Muscle of back (tissue), 11 donors: Measurements from ENCODE around the gene GALNT10. TPM values are rescaled to one million over a fixed set of nuclear protein-coding genes. Genes with fewer than 3 reads are reported as not detected.

ENCODE experiments used
- DNase-seq, 3 donors: peaks; one replicate each; pipeline versions ENCODE4 v3.0.0 to v3.0.0-alpha.2; 2013
- polyA plus RNA-seq, 10 donors: library from polyadenylated mRNA; unstranded; fragments of 120-200 nt; gene quantifications; one replicate each; pipeline ENCODE4 v1.2.1, GENCODE V29; 2013; ENCODE audit not compliant: insufficient read length in 10 of 10

Gene GALNT10
- polyA plus RNA-seq, 10 donors: 19.7 to 27.9 (median 23.3) TPM

DNA sequence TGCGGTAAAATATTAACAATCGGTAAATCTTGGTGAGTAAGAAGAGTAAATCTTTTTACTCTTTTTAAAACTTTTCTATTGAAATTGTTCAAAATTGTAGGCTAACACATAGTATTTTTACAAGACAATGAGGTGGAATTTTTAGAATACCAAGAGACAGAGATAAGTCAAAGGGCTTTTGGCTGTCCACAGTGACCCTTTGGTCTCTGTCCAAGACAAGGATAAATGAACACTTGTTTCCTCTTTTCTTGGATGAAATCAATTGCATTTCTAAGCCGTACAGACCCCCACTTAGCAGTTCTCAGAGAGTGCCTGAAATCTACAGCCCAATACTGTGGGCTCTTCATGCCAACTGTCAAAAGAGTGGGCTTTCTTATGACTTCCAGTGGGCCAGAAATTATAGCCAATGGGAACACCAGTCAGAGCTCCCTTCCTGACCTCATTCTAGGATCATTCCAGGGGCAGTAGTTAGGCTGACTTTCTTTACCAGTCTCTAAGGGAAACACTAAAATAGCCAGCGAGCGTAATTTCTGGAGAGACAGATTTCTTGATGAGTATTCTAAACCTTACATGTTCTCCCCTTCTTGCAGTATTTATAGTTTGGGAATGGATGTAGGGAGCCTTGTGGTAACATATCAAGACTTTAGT, 74.1 kb downstream of the GALNT10 start:
- DNase-seq: peak in 1 of 3 donors; percentile 40

DNA sequence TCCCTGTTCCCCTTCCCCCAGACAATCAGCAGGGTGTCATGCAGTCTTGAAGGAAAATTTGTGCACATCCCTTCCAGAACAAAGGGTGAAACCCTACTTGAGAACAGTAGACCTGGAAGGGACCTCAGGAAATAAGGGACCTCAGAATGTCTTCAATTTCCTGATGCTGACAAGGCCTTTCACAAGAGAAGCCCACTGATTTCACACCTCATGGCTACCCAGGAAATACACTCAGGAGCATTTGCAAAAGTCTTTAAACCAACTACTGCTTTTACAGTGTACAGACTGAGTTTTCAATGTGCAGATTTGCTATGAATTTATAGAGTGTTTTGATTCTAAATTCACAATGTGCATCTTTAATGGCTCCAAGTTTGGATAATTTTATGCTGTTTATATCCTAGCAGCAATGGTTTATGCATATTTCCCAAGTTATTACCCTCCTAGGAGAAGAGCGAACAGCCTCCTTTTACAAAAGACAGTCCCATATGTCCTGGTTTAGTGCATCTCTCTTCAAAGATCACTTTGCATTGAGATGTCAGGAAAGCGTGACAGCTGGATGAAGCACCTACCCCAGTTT, 74.8 kb downstream of the GALNT10 start:
- DNase-seq: no peak

DNA sequence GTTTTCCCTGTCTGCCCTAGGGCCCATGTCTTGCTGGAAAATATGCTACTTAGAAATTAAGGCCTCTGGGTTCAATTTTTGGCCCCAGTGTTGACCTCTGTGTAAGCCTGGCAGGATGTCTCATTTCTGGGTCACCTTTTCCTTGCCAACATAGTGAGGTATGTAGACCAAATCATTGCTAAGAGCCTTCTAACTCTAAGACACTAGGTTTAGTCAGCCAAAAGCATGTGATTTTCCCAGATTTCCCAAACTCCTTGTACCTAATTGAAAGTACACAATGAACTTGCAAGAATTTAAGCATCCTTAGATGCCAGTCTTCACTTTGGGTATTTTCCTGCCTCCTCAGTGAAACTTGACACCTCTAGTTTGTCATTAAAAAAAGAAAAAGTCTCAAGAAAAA, 77.0 kb downstream of the GALNT10 start:
- no peak for DNase-seq

DNA sequence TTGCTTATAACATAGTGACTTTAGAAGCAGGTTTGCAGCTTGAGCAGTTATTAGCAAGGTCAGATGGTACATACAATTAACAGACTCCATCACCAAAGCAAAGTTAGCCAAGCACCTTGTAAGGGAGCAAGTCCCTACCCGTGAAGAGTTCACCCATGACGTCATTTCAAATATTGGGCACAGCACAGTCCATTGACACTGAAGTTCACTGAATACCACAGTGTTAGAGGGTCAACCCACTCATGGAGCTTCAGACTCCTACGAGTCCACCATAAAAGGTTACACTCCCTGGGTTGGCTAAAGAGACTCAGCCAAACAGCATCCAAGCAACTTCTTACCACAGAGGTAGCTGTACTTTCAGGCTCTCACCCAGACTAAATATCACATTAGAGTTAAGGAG, 77.5 kb downstream of the GALNT10 start:
- DNase-seq: no peak

- no peak for DNase-seq
Observed at GRCh38 chr5:154269414-154269813, 78.9 kb downstream of the GALNT10 start.

GRCh38 chr5:154271466-154271865, 80.9 kb downstream of the GALNT10 start:
- DNase-seq: no peak

DNA sequence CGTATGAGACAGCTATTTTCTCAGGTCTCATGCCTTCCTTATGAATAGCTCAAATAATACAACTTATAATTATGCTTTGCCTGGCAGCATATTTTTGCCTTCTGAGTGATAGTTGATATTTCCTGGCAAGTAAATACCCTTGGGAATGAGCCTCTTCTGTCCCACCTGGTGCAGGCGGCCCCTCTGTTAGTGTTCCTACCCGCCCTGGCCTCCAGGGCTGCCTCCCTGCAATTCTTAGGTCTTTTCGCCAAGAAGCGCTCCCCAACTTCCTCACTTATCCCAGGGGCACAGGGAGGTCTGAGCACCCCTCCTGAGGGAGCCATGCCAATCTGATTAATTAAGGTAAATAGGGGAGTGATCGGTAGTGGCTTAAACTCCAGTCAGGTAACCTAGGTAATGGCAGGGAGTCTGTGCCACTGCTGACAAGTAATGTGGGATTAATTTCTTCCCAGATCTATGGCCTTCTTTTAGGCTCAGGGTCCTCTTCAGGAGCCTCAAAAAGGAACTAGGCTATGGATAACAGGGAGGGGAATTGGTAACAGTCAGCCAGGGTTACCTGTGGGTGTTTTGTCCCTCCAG, 81.5 kb downstream of the GALNT10 start:
- no peak for DNase-seq

DNA sequence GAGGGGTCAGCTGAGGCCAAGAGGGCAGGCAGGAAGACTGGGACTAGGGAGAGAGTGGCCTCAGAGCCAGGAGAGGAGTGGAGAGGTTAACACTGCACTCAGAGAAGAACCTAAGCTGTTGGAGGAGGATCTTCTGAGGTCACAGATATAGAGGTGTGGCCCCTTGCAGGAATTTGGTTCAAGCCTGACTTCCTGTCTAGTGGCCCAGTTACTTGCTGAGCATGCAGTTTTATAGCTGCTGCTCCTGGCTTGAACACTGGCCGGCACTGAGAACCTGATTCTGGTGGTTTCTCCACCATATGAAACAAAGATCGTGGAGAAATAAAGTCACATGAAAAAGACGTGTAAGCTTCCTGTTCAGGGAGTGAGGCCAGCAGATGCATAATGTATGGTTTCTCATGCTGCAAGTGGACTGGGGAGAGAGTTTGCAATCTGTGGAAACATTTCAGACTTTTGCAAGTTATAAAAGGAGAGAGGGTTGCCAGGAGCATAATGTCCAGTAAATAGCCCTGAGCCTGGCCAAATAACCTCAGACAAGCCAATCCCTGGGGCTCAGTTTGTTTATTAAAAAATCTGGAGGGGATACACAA, 82.6 kb downstream of the GALNT10 start:
- DNase-seq: peak; percentile 59 to 89 (median 82)

GRCh38 chr5:154273963-154274827, 83.7 kb downstream of the GALNT10 start:
- DNase-seq: no peak

GRCh38 chr5:154274828-154275185, 84.3 kb downstream of the GALNT10 start:
- DNase-seq: no peak

GRCh38 chr5:154275566-154275965, 85.0 kb downstream of the GALNT10 start:
- no peak for DNase-seq

DNA sequence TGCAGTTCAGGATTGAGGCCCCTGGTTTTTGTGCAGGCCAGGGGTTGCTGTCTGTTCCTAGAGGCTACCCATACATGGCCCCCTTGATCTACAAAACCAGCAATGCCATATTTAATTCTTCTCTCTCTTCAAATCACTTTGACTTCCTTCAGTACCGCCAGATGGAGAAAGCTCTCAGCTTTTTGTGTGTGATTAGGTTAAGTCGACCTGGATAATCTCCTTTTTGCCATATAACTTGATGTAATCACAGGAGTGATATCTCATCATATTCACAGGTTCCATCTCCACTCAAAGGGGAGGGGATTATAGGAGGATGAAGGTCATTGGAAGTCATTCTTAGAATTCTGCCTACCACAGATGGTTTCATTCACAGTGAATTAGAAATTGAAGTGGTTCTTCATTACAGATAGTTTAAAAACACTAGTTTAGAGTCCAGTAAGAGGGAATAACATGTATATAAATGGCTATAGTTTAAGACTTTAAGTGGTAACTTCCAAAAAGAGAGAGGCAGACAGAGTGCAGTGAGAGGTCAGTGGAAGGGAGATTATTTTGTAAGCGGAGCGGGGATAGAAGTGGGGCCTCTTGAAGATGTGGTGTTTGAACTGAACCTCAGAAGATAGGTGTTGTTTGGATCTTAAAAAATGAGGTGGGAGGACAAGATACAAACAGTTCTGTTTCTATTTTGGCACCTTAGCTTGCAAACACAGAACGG, 85.9 kb downstream of the GALNT10 start:
- DNase-seq: no peak

DNA sequence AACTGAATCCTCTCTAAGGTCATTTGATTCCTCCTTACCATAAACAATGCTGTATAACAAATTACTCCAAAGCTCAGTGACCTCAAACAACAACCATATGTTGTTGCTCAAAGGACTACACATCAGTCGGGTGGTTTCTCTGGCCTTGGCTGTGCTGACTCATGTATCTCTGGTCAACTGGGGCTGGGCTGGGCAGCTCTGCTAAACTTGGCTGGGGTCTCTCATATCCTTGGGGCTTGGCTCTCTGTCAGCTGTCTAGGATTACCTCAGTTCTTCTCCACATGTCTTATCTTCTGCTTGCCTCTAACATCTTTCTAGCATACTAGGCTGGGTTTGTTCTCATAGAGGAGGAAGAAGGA, 86.4 kb downstream of the GALNT10 start:
- DNase-seq: peak; percentile 78 to 90 (median 84)

GRCh38 chr5:154277499-154277898, 87.0 kb downstream of the GALNT10 start:
- no peak for DNase-seq

DNA sequence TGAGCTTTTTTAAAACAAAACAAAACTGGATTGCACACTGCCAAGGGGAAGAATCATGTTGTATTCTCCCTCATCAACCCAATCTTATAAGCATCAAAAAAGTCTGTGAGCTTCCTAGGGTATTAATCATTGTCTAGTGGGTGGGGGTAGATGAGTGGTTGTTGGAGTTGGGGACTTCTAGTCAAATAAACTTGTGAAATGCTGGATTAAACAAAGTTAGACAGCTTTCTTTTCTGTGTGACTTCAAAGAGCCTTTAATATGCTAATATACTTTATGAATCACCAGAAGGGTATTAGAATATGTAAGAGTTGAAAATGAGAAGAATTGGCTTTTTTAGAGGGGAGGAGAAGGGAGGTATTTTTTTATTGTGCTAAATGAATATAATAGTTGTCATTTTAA, 87.7 kb downstream of the GALNT10 start:
- no peak for DNase-seq

- DNase-seq: no peak
Observed at GRCh38 chr5:154278908-154279307, 88.4 kb downstream of the GALNT10 start.

GRCh38 chr5:154284433-154284832, 93.9 kb downstream of the GALNT10 start:
- DNase-seq: no peak

- no peak for DNase-seq
Observed at GRCh38 chr5:154285661-154286408, 95.3 kb downstream of the GALNT10 start.

- no peak for DNase-seq
Observed at GRCh38 chr5:154286557-154286956, 96.0 kb downstream of the GALNT10 start.

- DNase-seq: peak in 2 of 3 donors; percentile 46 to 75
Observed at GRCh38 chr5:154287136-154287535, 96.6 kb downstream of the GALNT10 start.

DNA sequence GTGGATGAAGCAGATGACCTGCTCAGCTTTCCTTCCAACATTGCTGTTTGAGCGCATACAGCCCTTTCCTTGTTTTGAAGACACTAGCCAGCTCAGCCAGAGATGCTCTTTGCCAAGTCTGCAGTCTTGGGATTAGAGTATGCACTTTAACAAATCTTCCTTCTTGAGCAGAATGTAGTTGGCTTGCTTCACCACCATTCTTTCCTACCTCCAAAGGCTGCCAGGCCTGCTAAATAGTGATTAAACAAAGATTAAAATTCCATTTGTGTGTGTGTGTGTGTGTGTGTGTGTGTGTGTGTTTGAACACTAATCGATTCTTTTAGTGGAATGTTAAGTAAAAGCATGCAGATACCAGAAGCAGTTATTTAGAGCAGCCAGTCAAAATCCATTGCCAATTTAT, 97.6 kb downstream of the GALNT10 start:
- peak; percentile 69 to 92 (median 88) for DNase-seq
